ENCODE results near the gene CCNG1. TPM values are rescaled to one million over a fixed set of nuclear protein-coding genes. Genes with fewer than 3 reads are reported as not detected.

Gene CCNG1
- polyA plus RNA-seq, 2 of the 4 experiments (the other 2 are of a cell fraction): 76.5 to 80.8 TPM

DNA sequence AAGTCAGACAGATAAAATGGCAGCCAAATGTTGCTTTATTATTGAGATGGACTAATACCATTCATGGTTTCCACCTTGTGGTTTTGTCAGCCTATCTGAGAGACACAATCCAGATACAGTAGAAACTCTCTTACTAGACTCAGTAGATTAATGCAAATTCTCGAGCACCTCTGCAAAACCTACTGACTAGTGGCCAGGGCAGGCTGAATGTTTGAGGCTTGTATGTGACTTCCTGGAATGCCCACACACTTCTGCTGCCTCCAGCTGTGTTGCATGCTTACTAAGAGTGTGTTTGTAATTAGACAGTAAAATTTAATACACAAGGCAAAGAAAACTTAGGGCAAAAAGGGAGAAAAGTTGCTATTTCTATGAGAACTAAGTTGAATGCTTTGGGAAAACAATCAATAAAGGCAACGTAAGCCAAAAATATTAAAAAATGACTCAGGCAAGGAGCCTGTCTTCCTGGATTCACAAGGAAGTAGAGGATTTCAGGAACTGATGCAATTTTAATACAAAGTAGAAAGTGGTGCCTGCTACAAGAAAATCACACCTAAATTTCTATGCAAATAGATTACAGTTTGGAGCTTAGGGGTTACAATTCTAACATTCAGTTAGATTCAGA, 30.2 kb upstream of the CCNG1 start:
- CTCF ChIA-PET: interaction anchor here (0.9 to 2.7 kb wide), 5 partner anchors 10 to 101 kb away, joined by 3 to 21 read pairs (median 16); no protein-coding TSS in a partner anchor
- Histone ChIP-seq H3K9me3 (no peaks in the 10 kb centered on the region), H3K4me2 (no peak overlapping the region), H3K27ac (no peak overlapping the region), H3K4me1 (no peaks in the 10 kb centered on the region), H3K4me3 (no peak overlapping the region)
- WGBS (ENCODE audit: missing lambda C conversion rate): 35% methylated on average over 2 of the region's 2 CpGs
- ATAC-seq (no peak), DNase-seq (ENCODE audit: low read depth in 1 of 2, low spot score in 1 of 2) (no peak), FAIRE-seq (no peak)
- POLR2A ChIA-PET: no interaction called here
- TF ChIP-seq JUN (IDR thresholded peaks at IDR 0.05) (no peak), HOXB13 (CRISPR knock-in tag; IDR thresholded peaks at IDR 0.05; ENCODE audit: low read depth) (no peak), ZSCAN20 (CRISPR knock-in tag; IDR thresholded peaks at IDR 0.05) (no peak), CEBPB (IDR thresholded peaks at IDR 0.05) (no peak), ZFP36 (IDR thresholded peaks at IDR 0.05; ENCODE audit: borderline replicate concordance, partially characterized antibody) (no peak), HOXA7 (CRISPR knock-in tag; IDR thresholded peaks at IDR 0.05) (no peak), RFX5 (IDR thresholded peaks at IDR 0.05) (no peak), NR3C1 (IDR thresholded peaks at IDR 0.05) (no peak), ZC3H11A (IDR thresholded peaks at IDR 0.05) (no peak), RARB (CRISPR knock-in tag; IDR thresholded peaks at IDR 0.05) (no peak)
- TF ChIP-seq, protein P1, sequence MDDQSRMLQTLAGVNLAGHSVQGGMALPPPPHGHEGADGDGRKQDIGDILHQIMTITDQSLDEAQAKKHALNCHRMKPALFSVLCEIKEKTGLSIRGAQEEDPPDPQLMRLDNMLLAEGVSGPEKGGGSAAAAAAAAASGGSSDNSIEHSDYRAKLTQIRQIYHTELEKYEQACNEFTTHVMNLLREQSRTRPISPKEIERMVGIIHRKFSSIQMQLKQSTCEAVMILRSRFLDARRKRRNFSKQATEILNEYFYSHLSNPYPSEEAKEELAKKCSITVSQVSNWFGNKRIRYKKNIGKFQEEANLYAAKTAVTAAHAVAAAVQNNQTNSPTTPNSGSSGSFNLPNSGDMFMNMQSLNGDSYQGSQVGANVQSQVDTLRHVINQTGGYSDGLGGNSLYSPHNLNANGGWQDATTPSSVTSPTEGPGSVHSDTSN (IDR thresholded peaks at IDR 0.05): no peak
- TF ChIP-seq, protein P2, sequence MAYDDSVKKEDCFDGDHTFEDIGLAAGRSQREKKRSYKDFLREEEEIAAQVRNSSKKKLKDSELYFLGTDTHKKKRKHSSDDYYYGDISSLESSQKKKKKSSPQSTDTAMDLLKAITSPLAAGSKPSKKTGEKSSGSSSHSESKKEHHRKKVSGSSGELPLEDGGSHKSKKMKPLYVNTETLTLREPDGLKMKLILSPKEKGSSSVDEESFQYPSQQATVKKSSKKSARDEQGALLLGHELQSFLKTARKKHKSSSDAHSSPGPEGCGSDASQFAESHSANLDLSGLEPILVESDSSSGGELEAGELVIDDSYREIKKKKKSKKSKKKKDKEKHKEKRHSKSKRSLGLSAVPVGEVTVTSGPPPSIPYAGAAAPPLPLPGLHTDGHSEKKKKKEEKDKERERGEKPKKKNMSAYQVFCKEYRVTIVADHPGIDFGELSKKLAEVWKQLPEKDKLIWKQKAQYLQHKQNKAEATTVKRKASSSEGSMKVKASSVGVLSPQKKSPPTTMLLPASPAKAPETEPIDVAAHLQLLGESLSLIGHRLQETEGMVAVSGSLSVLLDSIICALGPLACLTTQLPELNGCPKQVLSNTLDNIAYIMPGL (CRISPR knock-in tag; IDR thresholded peaks at IDR 0.05; ENCODE audit: borderline replicate concordance): no peak
- TF ChIP-seq, protein P3, sequence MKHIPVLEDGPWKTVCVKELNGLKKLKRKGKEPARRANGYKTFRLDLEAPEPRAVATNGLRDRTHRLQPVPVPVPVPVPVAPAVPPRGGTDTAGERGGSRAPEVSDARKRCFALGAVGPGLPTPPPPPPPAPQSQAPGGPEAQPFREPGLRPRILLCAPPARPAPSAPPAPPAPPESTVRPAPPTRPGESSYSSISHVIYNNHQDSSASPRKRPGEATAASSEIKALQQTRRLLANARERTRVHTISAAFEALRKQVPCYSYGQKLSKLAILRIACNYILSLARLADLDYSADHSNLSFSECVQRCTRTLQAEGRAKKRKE (CRISPR knock-in tag; IDR thresholded peaks at IDR 0.05; ENCODE audit: low read depth): no peak
- TF ChIP-seq, protein P4, sequence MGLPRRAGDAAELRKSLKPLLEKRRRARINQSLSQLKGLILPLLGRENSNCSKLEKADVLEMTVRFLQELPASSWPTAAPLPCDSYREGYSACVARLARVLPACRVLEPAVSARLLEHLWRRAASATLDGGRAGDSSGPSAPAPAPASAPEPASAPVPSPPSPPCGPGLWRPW (IDR thresholded peaks at IDR 0.05): no peak
- TF ChIP-seq, protein P5, sequence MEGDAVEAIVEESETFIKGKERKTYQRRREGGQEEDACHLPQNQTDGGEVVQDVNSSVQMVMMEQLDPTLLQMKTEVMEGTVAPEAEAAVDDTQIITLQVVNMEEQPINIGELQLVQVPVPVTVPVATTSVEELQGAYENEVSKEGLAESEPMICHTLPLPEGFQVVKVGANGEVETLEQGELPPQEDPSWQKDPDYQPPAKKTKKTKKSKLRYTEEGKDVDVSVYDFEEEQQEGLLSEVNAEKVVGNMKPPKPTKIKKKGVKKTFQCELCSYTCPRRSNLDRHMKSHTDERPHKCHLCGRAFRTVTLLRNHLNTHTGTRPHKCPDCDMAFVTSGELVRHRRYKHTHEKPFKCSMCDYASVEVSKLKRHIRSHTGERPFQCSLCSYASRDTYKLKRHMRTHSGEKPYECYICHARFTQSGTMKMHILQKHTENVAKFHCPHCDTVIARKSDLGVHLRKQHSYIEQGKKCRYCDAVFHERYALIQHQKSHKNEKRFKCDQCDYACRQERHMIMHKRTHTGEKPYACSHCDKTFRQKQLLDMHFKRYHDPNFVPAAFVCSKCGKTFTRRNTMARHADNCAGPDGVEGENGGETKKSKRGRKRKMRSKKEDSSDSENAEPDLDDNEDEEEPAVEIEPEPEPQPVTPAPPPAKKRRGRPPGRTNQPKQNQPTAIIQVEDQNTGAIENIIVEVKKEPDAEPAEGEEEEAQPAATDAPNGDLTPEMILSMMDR (IDR thresholded peaks at IDR 0.05): no peak
- TF ChIP-seq, protein P6, sequence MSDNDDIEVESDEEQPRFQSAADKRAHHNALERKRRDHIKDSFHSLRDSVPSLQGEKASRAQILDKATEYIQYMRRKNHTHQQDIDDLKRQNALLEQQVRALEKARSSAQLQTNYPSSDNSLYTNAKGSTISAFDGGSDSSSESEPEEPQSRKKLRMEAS (IDR thresholded peaks at IDR 0.05): no peak

DNA sequence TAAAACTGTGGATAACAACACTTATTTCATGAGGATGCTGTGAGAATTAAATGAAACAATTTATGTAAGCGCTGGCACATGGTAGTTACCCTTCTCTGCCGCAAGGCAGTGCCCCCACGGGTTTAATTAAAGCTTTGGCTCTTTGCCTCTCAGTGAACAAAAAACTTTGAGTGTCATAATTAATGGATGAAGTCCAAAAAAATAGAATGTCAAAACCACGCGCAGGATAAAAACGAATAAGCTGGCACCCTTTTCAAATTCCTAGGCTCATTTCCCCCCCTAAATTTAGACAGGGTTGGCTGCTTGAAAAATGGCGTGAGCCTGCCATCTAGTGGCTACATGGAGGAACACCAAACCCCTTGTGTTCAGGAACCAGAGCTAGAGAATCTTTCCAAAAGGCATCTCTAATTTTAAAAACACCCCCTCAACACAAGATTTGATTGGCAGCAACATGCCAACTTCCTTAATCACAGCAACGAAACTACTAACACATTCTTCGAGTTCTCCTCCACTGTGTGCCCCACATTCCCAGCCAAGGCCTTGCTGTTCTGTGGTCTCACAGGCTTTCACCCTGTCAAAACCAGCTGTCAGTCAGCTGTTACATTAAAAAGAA, 29.0 kb upstream of the CCNG1 start:
- peak; percentile 84 to 96; a peak in 5 of 6 replicates for ATAC-seq

More for the DNA sequence above, 29.0 kb upstream of the CCNG1 start:
- H3K27ac ChIP-seq: no peak overlapping the region
- no peak for FAIRE-seq
- H3K4me3 ChIP-seq: no peak overlapping the region
- peak; percentile 50 to 55 for DNase-seq (ENCODE audit: low read depth in 1 of 2, low spot score in 1 of 2)
- WGBS (ENCODE audit: missing lambda C conversion rate): 7% methylated on average over 9 of the region's 9 CpGs
- peak overlapping the region; percentile 40; the same call in 2 of the 3 replicates for H3K4me2 ChIP-seq
- no peaks in the 10 kb centered on the region for H3K9me3 ChIP-seq
- H3K4me1 ChIP-seq: no peaks in the 10 kb centered on the region
- ChIA-PET CTCF (interaction anchor here (0.6 to 2.7 kb wide), 41 partner anchors 8 to 1865 kb away, joined by 3 to 21 read pairs (median 4); no protein-coding TSS in a partner anchor), POLR2A (interaction anchor here (1.4 kb wide), 1 partner anchor 52 kb away, joined by 4 read pairs; the partner anchor contains the start of genes HMMR and NUDCD2)
- TF ChIP-seq SMC3 (IDR thresholded peaks at IDR 0.05) (peak; percentile 79), RAD21 (conservative IDR thresholded peaks at IDR 0.05 in 1 of 2, IDR thresholded peaks at IDR 0.05 in 1 of 2) (peak; percentile 92 to 96), MAZ (IDR thresholded peaks at IDR 0.05; ENCODE audit: borderline replicate concordance, low read depth, low read length) (no peak), HEYL (CRISPR knock-in tag; IDR thresholded peaks at IDR 0.05) (no peak), CBX2 (IDR thresholded peaks at IDR 0.05; ENCODE audit: borderline replicate concordance, low read depth) (no peak), CEBPB (IDR thresholded peaks at IDR 0.05) (no peak), PHF8 (IDR thresholded peaks at IDR 0.05; ENCODE audit: borderline replicate concordance, low read depth) (no peak)
- TF ChIP-seq, protein P1 (IDR thresholded peaks at IDR 0.05): no peak
- TF ChIP-seq, protein P6 (IDR thresholded peaks at IDR 0.05): no peak
- TF ChIP-seq, protein P5 (IDR thresholded peaks at IDR 0.05): peak; percentile 97
